ENCODE results near the gene CENPA.
"Not testable (repeated sequence)": the region's sequence is repeated elsewhere in the genome, so short reads cannot be mapped to it uniquely, and the experiment has no call there.

The CENPA gene

GRCh38 chr2:26785431-26786206 is at the start of gene CENPA:
Gene CENPA, plus strand, starts transcription at chr2:26786056. Its CDS starts 141 bp downstream, at chr2:26786197.
- peak; percentile 94 for DNase-seq

GRCh38 chr2:26737221-26737620 is 48.6 kb upstream of the CENPA start:
- no peak for DNase-seq

DNA sequence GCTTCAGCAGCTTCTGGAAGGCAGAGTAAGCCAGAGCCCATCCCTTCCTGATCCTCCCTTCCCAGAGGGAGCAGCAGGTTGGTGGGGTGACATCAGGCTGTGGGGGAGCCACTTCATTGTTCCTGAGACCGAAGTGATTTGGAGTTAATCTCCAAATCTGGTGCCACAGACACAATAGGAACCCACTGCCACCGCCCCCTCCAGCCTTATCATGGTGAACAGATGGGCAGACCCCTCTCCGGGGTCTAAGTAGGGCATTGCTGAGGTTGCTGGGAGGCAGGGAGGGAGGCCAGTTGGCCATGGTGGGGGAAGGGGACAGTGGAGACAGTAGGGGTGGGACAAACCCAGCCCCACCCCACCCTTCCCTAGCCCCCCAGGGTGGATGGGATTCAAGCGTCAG is 47.4 kb upstream of the CENPA start:
- no peak for DNase-seq

DNA sequence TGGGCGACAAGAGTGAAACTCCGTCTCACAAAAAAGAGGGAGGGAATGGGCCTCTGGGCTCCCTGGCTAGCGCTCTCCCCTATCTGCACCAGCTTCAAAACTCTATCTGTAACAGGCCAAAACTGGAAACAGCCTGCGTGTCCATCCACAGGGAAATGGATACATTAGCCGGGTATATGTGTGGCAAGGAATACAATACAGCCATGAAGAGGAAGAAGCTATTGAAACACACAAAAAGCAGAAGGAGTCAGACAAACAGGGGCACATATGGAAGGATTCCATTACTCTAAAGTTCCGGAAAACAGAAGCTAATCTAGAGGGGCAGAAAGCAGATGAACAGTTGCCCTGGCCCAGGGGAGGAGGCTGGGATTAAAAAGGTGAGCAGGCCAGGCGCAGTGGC is 46.3 kb upstream of the CENPA start:
- no peak for DNase-seq

GRCh38 chr2:26740346-26740745 is 45.5 kb upstream of the CENPA start:
- DNase-seq = no peak

DNA sequence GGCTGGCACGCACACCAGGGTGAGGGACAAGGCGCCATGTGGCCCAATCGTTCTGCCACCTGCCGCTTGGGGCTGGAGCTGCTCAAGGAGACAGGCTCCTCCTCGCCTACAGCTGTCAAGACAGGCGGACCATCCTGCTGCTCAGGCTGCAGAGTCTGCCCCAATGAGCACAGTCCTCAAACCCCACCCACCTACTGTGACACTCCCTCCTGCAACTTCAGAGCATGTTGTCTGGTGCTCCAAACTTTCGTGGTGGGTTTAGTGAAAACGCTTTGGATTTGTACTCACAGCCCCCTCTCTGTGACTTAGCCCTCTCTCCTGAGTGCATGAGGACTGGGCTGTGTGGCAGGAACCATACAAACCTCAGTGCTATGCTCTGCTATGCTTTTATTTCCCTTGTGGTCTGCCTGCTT is 45.0 kb upstream of the CENPA start:
- no peak for DNase-seq

- no peak for DNase-seq
Measured at GRCh38 chr2:26742048-26742770, 43.6 kb upstream of the CENPA start.

DNA sequence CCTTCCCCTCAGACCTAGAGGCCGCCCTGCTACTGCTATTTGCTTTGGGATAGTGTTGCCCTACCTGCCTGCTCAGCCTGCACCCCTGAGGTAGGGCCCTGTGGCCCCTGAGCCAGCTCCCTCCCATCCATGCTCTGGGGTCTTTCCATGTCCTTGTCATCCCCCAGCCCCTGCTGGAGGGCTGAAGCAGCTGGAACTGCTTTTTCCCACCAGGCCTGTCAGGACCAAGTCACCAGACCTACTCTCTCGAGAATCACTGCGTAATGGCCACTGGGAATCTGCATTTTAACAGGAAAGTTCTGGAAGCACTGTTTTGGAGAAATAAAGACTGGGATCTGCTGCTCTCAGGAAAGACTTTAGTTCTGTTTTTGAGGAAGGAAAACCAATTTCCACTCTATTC is 42.0 kb upstream of the CENPA start:
- no peak for DNase-seq

DNA sequence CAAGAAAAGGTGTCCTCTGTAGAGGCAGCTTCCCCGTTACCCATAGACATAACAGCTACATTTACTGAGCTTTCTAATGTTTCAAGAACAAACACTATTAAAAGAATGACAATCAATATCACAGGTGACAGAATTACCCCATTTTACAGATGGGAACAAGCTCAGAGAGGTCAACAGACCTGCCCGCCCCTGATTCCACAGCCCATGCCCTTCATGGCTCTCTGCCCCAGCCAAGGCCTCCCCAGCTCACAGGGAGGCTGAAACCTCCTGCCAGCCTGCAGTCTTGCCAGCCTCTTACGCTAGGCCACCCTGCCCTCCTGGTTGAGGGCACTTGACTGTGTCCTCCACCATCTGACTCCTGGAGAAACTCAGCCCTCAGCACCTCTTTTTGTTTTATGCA is 40.9 kb upstream of the CENPA start:
- no peak for DNase-seq

DNA sequence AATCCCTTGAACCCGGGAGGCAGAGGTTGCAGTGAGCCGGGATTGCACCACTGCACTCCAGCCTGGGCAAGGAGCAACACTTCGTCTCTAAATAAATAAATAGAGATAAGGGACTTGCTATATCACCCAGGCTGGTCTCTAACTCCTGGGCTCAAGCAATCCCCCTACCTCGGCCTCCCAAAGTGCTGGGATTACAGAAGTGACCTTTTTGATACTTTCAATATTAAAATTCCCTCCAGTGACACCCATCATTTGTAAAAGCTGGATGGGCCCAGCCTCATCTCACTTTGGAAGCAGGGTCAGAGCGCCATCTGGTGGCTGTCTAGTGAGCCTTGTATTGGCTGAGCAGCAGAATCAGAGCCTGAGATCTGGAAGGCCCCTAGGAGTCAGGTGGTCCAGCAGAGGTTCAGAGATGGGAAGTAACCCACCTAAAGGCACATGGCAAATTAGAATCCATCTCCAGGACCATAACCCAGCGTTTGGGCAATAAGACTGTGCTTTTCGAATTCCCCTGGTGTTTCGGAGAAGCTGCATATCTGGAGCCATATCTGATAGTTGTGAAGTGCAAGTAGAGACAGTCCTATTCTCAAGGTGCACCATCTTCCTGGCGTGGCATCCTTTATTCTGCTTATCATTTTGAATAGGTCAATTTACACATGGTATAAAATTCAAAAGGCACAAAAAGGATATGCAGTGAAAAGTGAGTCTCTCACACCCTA is 40.1 kb upstream of the CENPA start:
- DNase-seq = peak; percentile 81

DNA sequence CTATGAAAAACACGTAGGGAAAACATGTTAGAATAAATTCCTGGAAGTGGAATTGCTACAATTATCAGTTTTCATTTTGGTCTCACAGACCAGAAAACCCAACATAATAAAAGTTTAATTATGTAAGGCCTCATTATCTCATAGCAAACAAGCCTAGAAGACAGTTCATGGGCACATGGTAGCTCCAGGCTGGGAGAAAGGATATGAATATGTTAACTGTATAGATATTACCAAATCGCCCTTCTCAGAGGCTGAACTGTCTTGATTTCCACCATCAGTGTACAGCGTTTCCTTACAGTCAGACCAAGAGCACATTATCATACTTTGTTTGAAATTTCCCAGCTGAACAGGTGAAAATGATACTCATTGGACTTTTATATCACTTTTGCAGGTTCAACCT is 38.9 kb upstream of the CENPA start:
- DNase-seq = no peak

GRCh38 chr2:26749787-26750420 is 36.0 kb upstream of the CENPA start:
- DNase-seq = not testable (repeated sequence)

GRCh38 chr2:26750467-26750866 is 35.4 kb upstream of the CENPA start:
- DNase-seq = not testable (repeated sequence)

- DNase-seq = no peak
Measured at GRCh38 chr2:26752656-26753055, 33.2 kb upstream of the CENPA start.

DNA sequence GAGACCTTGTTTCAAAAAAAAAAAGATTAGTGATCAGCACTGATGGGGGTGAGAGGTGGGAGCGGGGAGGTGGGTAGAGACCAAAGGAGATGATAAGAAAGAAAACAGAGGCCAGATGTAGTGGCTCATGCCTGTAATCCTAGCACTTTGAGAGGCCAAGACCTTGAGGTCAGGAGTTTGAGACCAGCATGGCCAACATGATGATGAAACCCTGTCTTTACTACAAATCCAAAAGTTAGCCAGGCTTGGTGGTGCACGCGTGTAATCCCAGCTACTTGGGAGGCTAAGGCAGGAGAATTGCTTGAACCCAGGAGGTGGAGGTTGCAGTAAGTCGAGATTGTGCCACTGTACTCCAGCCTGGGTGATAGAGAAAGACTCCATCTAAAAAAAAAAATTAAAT is 31.3 kb upstream of the CENPA start:
- no peak for DNase-seq

GRCh38 chr2:26754972-26755670 is 30.7 kb upstream of the CENPA start:
- DNase-seq = no peak

- no peak for DNase-seq
Measured at GRCh38 chr2:26756337-26756736, 29.5 kb upstream of the CENPA start.

DNA sequence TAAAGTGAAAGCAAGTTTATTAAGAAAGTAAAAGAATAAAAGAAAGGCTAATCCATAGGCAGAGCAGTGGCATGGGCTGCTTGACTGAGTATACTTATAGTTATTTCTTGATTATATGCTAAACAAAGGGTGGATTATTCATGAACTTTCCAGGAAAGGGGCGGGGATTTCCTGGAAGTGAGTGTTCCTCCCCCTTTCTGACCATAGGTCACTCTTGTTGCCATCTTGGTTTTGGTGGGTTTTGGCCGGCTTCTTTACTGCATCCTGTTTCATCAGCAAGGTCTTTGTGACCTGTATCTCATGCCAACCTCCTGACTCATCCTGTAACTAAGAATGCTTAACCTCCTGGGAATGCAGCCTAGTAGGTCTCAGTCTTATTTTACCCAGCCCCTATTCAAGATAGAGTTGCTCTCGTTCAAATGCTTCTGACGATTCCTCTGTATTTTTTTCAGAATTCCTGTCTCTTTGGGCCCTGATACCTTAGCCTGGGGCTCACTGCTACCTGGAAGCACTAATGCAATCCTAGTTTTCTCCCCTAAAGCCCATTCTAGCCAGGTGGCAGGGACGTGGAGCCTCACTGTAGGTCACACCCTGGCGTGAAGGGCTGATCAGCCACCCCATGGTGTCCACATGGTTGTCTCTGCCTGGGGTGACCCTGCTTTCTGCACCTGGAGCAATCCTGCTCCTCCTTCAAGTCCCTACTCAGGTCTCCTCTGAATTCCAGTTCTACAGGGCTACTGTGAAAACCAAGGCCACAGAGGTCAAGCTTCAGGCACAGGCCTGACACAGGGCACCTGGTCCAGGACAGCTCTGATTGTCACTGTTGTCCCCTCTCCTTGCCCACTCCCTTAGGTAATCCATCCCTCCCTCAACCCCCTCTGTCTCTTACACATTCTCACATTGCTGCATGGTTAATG is 27.7 kb upstream of the CENPA start:
- DNase-seq = no peak

DNA sequence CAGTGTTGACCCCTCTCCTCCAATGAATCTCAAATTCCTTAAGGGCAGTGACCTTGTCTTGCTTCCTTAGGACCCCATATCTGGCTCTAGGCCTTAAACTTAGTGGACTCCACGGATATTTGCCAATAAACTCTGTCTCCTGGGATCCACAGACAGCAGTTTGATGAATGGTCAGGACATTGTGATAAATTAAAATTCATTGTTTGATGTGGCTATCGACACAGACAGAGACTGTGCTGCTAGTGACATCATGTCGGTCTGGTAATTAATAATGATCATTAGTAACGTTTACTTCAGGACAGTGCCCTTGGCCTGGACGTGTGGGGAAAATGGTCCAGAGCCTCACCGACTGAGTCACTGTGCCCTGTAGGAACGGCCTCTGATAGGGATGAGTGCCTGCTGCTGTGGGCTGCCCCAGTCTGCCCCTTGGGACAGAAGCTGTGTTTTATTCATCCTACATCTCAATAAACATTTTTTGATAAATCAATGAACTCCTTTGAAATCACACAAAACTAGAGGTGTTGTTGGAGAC is 27.0 kb upstream of the CENPA start:
- DNase-seq = no peak

- DNase-seq = no peak
Measured at GRCh38 chr2:26759845-26760244, 26.0 kb upstream of the CENPA start.

DNA sequence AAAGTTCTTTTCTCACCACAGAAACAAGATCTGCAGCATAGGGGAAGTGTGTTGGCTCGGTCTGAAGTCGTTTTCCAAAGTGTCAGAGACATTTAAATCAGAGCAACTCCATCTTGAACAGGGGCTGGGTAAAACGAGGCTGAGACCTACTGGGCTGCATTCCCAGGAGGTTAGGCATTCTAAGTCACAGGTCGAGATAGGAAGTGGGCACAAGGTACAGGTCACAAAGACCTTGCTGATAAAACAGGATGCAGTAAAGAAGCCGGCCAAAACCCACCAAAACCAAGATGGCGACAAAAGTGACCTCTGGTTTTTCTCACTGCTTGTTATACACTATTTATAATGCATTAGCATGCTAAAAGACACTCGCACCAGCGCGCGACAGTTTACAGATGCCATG is 24.9 kb upstream of the CENPA start:
- not testable (repeated sequence) for DNase-seq
